ENCODE results near the gene B3GALNT2.
"Not testable (repeated sequence)": the region's sequence is repeated elsewhere in the genome, so short reads cannot be mapped to it uniquely, and the experiment has no call there.

Gene B3GALNT2

DNA sequence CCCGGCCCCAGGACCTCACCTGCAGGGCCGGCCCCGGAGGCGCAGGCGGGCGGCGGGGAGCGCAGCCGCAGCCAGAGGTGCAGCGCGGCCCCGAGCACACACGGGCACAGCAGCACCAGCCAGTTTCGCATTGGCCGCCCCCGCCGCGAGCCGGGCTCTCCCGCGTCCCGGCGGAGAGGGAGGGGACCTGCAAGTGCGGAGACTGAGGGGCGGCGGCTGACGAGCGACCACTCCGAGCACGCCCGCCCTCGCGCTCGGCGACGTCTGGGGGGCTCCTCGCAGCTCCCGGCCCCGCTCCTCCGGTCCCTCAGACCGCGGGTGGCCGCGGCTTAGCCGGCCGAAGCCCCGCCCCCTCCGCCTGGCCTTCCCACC lies at the start of gene B3GALNT2:
B3GALNT2 (minus strand) TSS at position 331 of the 372 bp plus-strand sequence; CDS start at position 131, 200 bp downstream.
- no peak for DNase-seq

DNA sequence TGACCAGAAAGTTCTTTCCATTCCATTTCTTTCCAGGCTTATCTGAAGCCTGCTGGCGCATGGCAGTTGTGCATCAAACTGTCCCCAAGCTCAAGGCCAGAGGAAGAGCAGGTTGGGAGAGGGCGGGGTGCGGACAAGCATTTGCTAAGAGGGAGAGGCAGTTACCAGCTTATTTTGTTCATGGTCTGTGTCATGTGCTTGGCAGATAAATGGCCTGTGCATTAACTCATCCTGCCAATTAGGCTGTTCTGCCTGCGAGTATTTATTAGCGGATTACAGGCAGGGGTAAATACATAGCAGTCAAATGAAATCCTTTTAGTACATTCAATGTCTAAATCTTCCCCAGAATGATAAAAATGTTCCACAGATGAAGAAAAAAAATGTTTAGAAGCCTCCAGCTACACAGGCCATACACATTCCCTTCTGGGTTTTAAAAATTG lies 48.9 kb upstream of the B3GALNT2 start:
- no peak for DNase-seq

DNA sequence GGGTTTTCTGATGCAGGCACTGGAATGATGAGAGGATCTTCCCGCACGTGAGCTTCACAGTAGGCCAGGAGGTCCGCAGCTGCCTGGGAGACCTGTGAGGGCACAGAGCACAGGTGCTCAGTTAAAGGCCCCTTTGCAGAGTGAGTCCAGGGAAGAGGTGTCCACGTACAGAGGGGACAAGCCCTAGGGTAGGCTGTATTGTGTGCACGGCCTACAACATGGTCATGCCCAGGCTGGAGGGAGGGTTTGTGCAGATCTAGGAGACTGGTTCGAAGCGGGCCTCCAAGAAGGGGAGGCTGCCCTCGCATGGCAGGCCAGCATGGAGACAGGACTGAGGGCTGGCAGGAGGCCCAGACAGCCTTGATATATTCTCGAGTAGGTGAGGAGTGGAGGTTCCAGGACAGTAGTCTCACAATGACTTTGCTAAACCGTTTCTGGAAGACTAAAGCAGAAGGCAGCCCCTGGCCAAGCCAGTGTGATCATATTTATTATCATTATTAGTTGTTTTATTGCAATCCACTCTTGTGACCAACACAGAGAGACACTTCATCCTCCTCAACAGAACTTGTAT lies 48.0 kb upstream of the B3GALNT2 start:
- DNase-seq, result no peak

DNA sequence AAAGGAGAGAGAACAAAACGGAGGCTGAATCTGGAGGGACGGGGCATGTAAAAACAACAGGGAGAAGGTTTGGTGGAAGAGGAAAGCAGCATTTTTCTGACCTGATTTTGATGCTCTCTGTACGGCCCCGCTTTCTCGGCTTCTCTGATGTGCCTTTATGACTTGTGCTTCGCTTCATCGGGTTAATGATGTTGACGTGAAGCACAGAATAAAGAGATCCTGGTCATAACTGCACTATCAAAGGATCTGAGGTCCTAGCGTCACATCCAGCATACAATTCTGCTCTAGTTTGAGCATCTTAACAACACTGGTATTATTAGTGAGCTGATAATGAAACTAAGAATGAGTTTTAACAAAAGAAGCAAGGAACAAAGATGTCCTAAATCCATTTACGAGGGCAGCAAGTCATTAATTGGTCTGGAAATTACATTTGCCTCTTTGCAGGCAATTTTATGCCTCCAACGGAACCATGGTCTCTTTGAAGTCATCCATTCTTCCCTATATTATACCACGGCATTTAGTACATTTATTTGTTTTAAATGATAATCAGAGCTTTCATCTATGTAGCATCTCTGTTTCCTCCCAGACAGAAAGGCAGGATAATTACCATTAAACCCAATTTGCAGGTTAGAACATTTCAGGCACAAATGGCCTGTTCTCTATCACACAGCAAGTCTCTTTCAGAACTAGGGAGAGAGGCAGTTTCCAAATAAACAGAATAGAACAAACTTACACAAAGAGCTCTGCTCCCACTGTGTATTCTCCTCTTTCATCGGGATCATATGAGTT lies 45.3 kb upstream of the B3GALNT2 start:
- no peak for DNase-seq

DNA sequence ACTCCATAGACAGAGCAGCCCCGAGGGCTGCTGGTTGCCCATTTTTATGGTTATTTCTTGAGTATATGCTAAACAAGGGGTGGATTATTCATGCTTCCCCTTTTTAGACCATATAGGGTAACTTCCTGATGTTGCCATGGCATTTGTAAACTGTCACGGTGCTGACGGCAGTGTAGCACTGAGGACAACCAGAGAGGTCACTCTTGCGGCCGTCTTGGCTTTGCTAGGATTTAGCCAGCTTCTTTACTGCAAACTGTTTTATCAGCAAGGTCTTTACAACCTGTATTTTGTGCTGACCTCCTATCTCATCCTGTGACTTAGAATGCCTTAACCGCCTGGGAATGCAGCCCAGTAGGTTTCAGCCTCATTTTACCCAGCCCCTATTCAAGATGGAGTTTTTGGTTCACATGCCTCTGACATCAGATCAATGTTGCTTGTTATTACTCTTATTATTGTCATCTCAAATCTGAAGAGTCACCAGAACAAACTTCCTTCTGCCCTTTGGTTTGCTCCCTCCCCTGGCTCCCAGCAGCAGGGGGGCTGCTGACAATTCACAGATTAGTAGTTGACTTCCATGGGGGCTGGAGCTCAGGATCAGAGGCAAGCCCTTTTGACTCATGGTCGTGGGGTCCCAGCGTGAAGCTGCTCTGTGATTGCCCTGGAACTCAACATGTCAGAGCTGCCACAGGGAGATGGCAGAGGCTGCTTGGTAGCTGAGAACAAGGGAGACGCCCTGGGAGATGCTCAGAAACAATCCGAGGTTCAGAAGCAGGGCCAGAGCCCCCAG lies 42.3 kb upstream of the B3GALNT2 start:
- DNase-seq, result peak; percentile 2 to 46

DNA sequence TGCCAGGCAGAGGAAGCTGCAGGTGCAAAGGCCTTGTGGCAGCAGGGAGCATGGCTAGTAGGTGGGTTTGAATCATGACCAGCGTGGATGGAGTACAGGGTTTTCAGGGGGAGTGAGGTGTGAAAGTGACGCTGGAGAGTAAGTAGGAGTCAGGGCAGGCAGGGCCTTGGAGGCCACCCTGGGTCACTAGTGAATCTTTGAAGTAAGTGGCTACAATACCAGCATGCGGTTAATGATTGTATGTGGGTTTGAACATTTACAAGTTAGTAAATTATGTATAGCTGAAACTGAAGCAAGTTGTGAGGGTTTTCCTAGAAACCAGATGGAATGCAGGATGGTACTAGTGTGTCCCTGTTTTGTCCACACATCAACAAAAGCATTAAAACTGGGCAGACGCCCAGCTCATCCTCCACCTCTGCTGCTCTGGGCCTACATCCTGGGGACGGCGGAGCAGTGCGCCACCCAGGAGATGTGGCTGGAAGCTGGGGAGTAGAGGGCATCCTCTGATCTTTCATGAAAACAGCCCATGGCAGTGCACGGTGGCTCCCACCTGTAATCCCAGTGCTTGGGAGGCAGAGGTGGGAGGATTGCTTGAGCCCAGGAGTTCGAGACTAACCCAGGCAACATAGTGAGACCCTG lies 41.2 kb upstream of the B3GALNT2 start:
- no peak for DNase-seq

DNA sequence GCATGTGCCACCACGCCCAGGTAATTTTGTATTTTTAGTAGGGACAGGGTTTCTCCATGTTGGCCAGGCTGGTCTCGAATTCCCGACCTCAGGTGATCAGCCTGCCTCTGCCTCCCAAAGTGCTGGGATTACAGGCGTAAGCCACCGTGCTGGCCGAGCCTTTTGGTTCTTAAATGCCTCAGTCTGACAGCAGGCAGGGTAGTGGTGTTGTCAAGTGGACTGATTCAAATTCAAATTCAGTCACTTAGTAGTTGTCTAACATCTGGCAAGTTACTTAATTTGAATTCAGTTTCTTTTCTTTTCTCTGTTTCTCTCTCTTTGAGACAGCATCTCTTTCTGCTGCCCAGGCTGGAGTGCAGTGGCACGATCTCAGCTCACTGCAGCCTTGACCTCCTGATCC lies 38.6 kb upstream of the B3GALNT2 start:
- not testable (repeated sequence) for DNase-seq

DNA sequence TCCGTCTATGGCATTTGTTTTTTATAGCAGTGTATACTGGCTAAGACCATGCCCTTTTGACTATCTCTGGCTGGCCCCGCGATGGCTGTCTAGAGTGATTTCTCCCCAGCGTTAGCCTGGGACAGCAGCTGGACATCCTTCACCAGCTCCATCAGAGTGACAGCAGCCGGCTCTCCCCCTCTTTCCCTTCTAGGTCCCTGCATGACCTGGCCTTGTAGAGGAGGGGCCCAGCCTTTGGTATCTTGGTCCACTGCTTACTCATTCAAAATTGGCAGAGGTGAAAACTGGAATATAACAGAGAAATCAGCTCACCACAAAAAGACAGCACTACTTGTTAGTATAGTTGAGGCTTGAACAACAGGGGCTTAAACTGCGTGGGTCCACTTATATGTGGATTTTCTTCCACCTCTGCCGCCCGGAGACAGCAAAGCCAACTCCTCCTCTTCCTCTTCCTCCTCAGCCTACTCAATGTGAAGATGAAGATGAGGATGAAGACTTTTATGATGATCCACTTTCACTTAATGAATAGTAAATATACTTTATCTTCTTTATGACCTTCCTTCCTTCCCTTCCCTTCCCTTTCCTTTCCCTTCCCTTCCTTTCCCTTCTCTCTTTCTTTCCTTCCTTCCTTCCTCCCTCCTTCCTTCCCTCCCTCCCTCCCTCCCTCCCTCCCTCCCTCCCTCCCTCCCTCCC lies 29.4 kb upstream of the B3GALNT2 start:
- DNase-seq, result no peak

DNA sequence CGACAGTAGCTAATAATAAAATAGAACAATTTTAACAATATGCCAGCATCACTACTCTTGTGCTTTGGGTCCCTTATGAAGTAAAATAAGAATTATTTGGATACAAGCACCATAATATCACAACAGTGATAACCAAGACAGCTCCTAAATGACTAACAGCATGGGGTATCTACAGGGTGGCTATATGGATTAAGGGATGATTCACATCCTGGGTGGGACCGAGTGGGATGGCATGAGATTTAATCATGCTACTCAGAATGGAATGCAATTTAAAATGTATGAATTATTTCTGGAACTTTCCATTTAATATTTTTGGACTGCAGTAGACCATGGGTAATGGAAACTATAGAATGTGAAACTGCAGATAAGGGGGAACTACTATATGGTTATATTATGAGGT lies 28.1 kb upstream of the B3GALNT2 start:
- no peak for DNase-seq

DNA sequence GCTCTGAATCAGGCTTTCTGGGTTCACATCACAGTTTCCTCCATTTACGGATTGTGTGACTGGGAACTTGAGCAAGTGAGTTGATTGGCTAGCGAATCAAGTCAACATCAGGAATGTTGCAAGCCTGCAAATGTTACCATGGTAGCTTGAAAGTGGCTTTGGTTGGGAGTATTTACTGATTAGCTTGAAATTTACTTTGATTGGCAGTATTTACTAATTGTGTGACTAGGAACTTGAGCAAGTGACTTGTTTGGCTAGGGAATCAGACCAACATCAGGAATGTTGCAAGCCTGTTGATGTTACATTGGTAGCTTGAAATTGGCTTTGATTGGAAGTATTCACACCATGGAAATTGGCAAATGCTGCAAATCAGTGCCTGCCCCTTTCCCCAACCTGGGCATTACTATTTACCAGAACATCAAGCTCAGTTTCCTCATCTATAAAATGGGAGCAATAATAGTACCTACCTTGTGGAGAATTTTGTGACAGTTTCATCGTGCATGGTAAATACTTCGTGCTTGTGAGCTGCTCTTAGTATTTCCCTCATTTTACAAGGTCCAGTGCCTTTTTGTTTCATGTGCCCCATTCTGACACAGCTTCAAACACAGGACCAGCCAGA lies 23.1 kb upstream of the B3GALNT2 start:
- DNase-seq, result no peak

DNA sequence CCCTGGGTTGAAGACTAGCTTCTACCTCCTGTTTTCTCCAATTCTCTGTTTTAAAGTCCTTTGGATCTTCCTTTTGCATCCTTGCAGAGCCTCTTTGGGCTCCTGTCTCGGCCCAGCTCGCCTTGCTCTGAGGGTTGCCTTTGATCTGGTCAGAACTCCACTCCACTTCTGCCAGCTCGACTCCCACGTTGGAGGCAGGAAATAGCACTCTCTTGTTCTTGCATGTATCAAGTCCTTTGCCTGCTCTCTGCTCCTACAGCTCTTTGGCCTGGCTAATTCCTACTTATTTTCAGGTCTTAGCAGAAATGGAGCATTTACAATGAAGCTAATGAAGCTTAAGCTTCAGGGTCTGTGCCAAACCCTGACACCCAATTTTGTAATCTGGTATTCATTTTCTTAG lies 21.1 kb upstream of the B3GALNT2 start:
- no peak for DNase-seq

DNA sequence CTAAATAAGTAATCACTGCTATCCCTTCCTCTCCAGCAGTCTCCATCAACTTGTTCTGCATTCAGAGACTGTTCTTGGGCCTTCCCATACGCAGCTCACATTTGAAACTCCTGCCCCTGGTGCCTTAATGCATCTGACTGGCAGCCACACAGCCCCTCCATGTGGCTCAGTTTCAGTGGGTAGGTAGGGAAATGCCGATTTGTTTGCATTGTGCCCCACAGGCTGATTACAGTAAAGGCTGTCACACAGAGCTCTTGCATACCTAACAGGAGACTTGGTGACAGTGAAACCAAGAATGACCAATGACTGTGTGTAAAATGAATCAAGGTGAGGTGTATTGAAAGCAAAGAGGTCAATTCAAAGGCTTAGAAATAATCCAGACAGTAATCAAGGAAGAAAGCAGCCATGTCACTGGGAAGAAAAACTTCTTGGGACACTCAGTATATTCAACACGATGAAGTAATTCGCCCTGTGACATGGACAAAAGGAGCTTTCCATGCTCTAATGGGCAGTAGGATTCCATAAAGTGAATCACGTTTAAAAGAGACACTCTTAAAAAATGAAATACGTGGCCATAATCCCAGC lies 12.7 kb upstream of the B3GALNT2 start:
- no peak for DNase-seq

DNA sequence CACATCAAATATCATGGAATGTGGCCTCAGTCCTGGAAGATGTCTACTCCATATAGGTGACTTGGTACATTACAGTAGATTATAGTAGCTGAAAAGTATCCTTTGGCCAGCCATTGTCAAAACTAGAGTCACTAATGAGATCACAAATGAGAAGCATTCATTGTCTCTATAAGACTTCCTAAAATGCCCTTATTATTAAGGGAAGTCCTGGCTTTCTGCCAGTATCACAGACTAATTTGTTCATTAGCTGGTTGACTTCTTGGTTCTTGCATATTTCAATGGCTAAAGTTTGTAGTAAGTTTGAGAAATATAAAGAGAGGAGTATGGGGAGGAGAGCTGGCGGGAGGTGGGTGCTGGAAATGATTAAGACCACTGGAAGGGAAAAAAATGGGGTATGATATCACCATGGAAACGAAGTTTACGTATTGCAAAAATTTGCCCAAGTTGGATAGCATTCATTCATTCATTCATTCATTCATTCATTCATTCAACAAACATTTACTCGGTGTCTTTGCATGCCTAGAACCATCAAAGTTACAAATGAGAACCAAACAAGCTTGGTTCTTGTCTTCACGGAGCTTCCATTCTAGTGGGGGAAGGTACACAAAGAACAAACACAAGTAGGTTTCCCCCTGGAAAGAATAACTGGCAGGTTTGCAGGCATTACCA lies 11.7 kb upstream of the B3GALNT2 start:
- DNase-seq, result no peak

DNA sequence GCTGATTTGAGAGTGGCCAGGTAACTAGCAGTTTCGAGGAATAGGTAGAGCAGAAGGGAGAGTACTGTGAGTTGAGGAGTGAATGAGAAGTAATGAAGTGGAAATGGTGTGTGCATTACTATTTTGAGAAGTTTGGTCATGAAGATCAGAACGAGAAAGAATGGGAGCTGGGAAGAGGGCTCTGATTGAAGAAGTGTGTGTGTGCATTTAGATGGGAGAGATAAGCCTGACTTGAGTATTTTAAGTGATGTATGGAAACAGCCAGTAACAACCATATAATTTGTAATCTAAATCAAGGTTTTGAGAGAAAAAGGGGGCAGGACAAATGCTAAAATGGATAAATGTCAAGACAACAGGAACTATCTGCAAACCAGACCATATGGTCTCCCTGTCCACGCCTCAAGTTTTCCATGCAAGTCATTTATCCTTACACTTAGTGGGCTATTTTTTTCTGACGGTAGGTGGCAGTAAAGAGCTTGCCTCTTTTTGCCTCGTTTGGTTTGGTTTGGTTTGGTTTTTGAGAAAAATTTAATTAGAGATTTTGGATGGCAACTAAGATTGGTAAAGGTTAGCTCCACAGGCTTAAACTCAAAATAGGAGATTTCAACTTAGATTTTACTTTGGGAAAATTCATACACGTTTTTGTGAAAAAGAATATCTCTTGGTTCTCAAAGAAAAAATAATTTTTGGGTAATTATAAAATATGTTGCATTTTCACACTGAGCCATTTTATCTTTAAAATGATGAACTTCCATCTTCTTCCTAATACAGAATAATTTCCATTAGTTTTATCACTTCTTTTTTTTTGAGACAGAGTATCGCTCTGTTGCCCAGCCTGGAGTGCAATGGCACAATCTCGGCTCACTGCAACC lies 9.5 kb upstream of the B3GALNT2 start:
- peak; percentile 8 to 69 for DNase-seq

DNA sequence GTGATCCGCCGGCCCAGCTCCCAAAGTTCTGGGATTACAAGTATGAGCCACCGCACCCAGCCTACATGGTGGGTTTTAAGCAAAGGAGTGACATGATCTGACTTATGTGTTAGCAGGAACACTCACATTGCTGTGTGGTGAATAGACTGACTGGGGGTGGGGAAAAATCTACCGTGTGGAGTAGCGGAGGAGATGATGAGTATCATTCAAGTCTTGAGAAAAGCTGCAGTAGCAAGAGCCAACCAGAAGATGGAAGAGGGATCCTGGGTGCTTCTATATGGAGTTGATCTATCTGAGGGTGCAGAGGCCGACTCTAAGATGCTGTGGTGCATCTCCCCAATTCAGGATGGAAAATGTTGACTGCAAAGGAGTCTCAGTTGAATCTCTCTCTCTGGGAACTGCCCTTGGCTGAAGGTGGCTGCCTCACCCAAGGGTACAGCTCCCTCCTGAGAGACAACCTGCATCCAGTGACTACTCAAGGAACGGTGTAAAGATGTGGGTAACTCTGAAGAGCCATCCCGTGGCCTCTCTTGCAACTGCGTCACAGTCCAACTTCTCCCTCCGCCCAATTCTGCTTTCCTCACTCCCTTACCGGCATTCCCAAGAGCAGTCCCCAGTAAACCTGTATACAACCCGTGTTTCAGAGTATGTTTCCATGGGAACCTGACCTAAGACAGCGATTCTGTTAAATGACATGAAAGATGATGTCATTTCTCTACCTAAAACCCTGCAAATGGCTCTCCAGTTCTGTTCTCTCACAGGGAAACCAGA lies 7.4 kb upstream of the B3GALNT2 start:
- no peak for DNase-seq

DNA sequence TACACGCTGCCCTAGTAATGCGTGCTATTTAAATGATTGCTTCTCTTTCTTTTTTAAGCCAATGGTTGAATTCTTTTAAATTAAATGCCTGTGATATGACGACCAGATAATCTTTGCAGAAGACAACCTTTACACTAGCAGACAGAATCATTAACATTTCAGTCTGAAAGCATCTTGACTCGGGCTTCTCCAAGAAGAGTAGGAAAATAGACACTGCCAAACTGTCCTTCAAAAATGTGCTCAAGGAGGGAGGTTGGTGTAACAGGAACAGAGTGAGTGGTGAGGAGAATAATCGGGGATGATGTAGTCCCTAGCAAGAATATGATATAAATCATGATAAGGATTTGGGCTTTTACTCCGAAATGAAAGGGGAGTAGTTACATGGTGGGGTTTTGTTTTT lies 6.6 kb upstream of the B3GALNT2 start:
- DNase-seq, result no peak

DNA sequence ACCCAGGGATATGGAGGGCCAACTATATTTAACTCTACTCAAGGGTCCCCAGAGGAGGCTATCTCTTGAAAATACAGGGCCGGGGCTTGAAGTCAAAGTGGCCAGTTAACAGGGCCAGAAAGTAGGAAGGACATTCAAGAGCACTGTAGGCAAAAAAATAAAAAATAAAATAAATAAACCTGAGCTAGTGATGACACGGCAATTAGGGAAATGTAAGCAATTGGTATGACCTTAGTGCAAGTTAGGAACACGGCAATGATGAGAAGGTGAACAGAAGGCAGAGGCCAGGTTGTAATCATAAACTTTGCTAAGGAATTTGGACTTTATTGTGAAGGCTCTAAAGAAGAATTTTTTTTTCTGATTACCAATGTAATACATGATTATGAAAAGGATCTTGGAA lies 3.4 kb upstream of the B3GALNT2 start:
- DNase-seq, result no peak

DNA sequence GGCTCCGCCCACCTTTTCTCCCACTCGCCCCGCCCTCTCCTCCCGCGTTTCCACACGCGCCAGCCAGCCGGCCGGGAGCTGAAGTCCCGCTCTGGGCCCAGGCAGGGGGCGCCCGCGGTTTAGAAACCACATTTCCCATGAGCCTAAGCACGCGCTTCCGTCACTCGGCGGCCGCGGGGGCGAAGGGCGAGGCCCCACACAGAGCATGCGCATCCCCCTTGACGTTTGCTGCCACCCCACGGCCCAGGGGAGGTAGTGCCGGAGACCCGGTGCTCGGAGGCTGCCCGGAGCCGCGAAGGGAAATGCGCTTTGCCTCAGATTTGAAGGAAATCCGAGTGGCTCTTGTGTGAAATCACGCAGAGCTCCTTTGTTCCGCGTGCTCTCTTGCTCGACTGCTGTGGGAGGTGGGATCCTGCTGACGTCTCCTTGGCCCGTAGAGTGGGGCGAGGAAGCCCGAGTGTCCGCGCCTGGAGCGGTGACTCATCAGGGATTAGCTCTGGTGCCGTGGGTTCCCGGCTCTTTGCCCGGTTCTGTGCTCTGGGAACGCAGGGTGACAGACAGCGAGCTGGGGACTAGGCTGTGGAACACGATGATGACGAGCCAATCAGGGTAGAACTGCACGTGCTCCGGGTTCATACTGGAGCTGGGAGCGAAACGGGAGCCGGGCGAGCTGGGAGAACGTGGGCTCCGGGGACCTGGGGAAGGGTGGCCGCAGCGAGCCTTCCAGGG lies 406 bp upstream of the B3GALNT2 start:
- peak; percentile 98 to 99 for DNase-seq

Data from CD4-positive, alpha-beta T cell treated with Interleukin-1 beta for 1 hour (primary cell).